Astrocyte of the hippocampus (primary cell): Measurements from ENCODE around the gene PNMA8A.
"Not testable (repeated sequence)": the region's sequence is repeated elsewhere in the genome, so short reads cannot be mapped to it uniquely, and the experiment has no call there.

Experiments used
- DNase-seq: peaks from one replicate; pipeline ENCODE4 v3.0.0; 2011; ENCODE audit warnings: low read depth, low spot score

PNMA8A gene

GRCh38 chr19:46469541-46470185, 1.7 kb downstream of the PNMA8A start:
- no peak for DNase-seq

DNA sequence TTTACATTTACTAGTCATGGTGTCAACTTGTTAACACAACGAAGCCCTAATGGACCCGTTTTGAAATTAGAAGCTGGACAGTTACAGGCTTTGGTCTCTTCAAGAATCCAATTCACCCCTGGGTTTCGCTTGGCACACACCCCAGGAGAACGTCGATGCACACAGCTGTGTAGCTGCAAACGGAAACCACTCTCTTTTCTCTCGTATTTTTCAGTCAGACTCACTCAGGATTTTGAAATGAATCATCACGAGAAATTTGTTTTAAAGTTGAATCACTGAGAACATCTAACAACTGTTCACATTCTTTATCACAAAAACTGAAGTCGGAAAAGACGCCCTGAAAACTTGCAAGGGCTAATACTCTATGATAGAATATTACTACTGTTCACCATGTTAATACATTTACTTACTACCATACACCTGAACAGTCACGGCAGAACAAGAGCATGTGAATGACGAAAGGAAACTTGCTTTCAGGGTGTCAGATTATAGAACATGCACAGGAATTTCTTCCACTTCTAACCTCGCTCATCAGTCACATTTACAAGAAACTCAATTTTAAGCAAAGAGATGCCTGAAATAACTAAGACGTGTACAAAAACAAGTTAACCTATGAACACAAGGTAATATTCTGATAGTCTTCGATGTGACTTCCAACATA, 4.7 kb downstream of the PNMA8A start:
- peak; percentile 76 for DNase-seq

GRCh38 chr19:46463516-46463915, 7.8 kb downstream of the PNMA8A start:
- no peak for DNase-seq

DNA sequence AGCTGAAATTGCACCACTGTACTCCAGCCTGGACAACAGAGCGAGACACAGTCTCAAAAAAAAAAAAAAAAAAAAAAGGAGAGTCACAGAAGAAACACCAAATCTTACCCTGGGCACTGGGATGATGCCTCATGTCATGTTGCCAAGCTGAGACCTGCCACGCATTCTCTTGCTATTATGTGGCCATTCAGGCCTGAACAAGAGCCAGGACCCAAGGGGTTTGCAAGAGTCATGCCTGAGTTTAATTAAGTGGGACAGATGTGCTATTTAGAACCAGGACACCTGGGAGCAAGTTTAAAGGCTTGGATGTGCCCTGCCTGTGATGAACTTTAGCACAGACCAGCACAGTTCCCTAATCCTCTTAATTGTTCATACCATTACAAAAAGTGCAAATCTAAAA, 9.8 kb downstream of the PNMA8A start:
- no peak for DNase-seq

DNA sequence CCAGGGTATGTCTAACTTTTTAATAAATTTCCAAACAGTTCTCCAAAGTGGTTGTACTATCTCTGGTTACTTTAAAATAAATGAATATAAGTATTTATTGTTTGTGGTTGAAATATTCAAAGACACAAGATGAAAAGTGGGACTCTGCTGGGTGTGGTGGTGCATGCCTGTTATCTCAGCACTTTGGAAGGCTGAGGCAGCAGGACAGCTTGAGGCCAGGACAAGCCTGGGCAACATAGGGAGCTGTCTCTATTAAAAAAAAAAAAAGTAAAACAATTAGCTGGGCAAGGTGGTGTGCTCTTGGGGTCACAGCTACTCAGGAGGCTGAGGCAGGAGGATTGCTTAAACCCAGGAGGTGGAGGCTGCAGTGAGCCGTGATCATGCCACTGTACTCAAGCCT, 10.4 kb downstream of the PNMA8A start:
- DNase-seq: no peak

DNA sequence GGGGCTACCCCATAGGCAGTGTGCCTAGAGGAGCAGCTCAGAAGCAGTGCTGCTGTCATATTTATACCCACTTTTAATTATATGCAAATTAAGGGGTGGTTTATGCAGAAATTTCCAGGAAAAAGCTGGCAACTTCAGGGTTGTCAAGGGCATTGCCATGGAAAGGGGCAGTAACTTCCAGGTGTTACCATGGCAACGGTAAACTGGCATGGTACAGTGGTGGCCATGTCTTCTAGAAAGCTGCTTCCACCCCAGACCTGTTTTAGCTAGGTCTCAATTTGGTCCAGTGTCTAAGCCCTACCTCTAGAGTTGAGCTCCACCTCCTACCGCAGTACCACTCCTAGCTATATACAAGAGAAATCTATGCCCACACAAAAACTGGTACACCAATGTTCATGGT, 11.3 kb downstream of the PNMA8A start:
- DNase-seq: no peak

GRCh38 chr19:46456930-46457329, 14.4 kb downstream of the PNMA8A start:
- no peak for DNase-seq

- DNase-seq: no peak
These were observed 17.1 kb downstream of the PNMA8A start for GRCh38 chr19:46454244-46454643.

DNA sequence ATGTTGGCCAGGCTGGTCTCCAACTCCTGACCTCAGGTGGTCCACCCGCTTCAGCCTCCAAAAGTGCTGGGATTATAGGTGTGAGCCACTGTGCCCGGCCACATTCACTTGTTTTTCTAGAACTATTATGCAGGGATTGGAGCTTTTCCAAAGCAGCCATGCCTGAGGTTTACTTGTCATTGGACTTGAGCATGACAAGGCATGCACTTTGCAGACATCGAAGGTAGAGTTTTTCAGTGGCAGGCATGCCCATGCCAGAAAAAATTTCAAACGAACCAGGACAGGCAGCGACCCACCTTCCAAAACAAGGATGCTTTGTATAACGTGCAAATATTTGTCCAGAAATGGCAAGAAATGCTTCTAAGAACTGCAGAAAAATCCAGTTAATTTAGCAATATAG, 17.7 kb downstream of the PNMA8A start:
- no peak for DNase-seq

DNA sequence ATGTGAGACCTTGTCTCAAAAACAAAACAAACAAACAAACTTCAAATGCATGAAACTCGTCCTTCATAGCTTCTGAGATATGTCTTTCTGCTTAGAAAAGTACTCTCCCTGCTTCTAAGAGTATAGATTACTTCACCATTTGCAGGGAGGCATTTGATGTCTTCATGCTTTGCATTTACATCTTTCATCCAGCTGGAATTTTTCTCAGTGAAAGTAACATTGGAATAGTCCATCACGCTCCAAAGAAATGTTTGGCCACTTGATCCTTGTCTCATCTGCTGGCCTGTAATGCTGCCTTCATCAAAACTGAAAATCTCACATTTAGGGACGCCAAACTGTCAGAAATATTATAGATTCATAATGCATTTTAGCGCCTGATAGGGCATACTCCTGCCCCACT, 19.2 kb downstream of the PNMA8A start:
- DNase-seq: no peak

DNA sequence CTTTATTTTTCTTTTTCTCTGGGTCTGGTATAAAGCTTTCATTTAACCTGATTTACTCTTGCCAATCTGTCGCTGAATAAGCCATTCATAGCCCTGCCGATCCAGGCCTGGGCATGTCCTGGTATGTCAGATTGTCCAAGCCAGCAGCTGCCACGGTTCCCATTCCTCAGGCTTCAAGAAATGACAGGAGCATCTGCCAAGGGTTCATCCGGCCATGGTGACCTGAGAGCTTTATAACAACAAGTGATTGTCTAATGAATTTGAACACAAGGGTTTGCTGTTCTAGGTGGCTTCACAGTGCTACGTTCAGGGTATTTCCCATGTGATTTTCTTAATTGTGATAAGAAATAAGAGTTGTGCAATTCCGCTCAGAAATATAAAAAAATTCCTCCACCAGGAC, 20.0 kb downstream of the PNMA8A start:
- DNase-seq: no peak

- DNase-seq: no peak
These were observed 20.6 kb downstream of the PNMA8A start for GRCh38 chr19:46450737-46451136.

DNA sequence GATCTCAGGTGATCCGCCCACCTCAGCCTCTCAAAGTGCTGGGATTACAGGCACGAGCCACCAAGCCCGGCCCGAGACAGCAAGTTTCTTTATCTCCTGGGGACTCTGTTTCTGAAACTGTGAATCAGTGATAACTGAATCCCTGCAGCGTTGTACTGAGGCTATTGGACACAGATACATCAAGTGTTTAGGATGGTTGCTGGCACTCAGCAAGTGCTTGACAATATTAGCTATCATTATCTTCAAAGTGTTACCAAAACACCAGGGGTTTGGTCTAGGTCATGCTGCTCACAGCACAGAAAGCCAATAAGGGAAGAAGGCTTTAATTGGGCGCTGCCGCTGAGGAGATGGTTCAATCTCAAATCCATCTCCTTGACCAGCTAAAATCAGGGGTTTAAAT, 22.1 kb downstream of the PNMA8A start:
- no peak for DNase-seq

GRCh38 chr19:46448601-46449000, 22.8 kb downstream of the PNMA8A start:
- no peak for DNase-seq

DNA sequence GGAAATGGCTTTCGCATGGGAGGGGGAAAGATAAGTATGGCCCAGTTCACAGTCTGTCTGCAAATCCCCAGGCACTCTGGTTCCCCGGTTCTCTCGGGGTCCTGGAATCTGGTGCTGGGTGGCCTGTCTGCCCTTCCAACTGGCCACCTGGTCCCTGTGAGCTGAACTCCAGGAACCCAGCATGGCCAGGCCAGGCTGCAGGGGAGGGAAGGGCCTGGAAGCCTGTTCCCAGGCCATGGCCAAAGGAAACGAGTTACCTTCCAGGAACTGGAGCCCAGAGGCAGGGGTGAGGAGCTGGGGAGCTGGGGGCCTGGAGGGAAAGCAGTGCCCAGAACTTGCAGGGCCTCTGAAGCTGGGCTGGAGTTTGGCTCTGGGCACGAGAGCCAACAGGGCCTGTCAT, 23.5 kb downstream of the PNMA8A start:
- DNase-seq: no peak

GRCh38 chr19:46447006-46447405, 24.4 kb downstream of the PNMA8A start:
- no peak for DNase-seq

DNA sequence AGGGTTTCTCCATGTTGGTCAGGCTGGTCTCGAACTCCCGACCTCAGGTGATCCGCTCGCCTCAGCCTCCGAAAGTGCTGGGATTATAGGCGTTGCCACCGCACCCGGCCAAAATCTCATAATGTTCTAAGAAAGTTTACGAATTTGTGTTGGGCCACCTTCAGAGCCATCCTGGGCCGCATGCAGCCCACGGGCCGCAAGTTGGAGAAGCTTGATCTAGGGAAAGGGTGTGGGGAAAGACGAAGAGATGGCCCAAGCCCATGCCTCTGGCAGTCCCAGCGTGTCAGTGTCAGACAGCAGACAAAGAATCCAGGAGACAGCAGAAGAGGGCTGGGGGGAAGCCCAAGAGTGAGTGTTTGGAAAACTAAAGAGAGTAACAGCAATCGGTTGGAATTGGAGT, 25.3 kb downstream of the PNMA8A start:
- DNase-seq: no peak

DNA sequence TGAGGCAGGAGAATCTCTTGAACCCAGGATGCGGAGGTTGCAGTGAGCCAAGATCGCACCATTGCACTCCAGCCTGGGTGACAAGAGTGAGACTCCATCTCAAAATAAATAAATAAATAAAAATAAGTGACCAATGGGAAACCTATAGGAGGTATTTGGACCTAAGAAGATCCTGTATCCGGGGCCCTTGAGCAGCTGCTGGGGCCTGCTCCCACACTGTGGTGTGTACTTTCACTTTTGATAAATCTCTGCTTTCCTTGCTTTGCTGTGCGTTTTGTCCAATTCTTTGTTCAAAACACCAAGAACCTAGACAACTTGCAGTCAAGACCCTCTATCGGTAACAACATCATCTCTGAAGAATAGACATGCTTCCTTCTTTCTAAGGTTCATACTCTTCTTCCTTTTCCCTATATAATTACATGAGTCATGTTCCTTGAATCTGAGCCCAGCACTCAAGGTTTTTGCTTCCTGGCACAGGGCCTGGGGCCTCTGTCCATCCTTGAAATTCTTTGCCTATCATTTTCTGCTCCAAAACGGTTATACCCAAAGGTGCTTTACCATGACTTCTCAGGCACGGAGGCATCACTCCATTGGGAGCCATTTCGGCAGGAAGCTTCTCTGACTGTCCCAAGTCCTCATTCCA, 28.4 kb downstream of the PNMA8A start:
- peak; percentile 80 for DNase-seq

DNA sequence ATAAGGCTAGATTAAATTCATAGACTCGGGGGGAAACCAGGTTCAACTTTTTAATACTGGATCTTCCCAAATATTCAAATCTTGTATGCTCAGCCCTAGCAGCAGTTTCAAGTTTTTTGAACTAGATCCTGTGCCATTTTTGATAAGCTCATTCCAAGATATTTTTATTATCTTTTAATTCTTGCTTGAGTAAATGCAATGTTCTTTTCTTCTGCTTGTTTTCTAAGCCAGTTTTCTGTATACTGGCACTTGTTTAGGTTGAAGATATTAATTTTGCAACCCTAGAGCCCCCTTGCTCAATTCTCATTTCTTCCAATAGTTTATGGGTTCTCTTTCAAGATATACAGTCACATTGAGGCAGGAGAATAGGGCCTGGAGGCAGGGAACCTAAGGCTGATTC, 29.5 kb downstream of the PNMA8A start:
- no peak for DNase-seq

- DNase-seq: not testable (repeated sequence)
These were observed 35.7 kb downstream of the PNMA8A start for GRCh38 chr19:46435689-46436088.

DNA sequence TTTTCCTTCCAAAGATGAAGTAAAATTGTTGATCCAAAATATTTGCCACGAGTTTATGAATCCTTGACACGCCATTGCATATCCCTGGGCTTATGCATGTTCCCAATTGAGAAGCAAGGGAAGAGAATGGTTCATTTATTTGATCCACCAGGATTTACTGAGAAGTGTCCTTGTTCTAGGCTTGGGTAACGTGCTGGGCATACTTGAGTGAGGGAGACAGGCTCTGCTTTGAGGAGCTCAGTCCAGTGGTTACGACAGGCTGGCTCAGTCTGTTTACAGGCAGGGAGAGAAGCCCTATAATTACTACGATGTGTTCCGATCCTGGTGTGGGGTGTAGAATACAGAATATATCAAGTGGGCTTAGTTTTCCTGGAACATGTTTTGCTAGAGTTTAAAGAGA, 36.4 kb downstream of the PNMA8A start:
- DNase-seq: no peak

- DNase-seq: not testable (repeated sequence)
These were observed 37.9 kb downstream of the PNMA8A start for GRCh38 chr19:46433470-46433869.

- no peak for DNase-seq
These were observed 39.5 kb downstream of the PNMA8A start for GRCh38 chr19:46431824-46432223.
